Measurements from ENCODE around the gene CHI3L2.

The CHI3L2 gene

GRCh38 chr1:111271464-111271801 is 43.9 kb downstream of the CHI3L2 start:
- TF ChIP-seq TAF1 (IDR thresholded peaks at IDR 0.05; ENCODE audit: borderline replicate concordance, insufficient read depth, low read length) (no peak), REST (IDR thresholded peaks at IDR 0.05; ENCODE audit: insufficient read depth in 1 of 2, low read depth in 2 of 2, low read length in 2 of 2) (no peak), SIN3A (IDR thresholded peaks at IDR 0.05; ENCODE audit: borderline replicate concordance, insufficient read depth, low read length) (no peak), FOXP2 (optimal IDR thresholded peaks at IDR 0.05; ENCODE audit: borderline replicate concordance, extremely low read depth, extremely low read length, insufficient read depth) (no peak), POLR2AphosphoS5 (IDR thresholded peaks at IDR 0.05; ENCODE audit: low read depth, low read length) (no peak)

- TF ChIP-seq REST (IDR thresholded peaks at IDR 0.05; ENCODE audit: insufficient read depth in 1 of 2, low read depth in 2 of 2, low read length in 2 of 2) (no peak), SIN3A (IDR thresholded peaks at IDR 0.05; ENCODE audit: borderline replicate concordance, insufficient read depth, low read length) (no peak), POLR2AphosphoS5 (IDR thresholded peaks at IDR 0.05; ENCODE audit: low read depth, low read length) (no peak), FOXP2 (optimal IDR thresholded peaks at IDR 0.05; ENCODE audit: borderline replicate concordance, extremely low read depth, extremely low read length, insufficient read depth) (no peak), TAF1 (IDR thresholded peaks at IDR 0.05; ENCODE audit: borderline replicate concordance, insufficient read depth, low read length) (no peak)
These were observed 44.6 kb downstream of the CHI3L2 start for GRCh38 chr1:111272081-111272480.

GRCh38 chr1:111274653-111275052 is 47.1 kb downstream of the CHI3L2 start:
- no peak for TF ChIP-seq SIN3A (IDR thresholded peaks at IDR 0.05; ENCODE audit: borderline replicate concordance, insufficient read depth, low read length)
- no peak for TF ChIP-seq REST (IDR thresholded peaks at IDR 0.05; ENCODE audit: insufficient read depth in 1 of 2, low read depth in 2 of 2, low read length in 2 of 2)
- TF ChIP-seq FOXP2 (optimal IDR thresholded peaks at IDR 0.05; ENCODE audit: borderline replicate concordance, extremely low read depth, extremely low read length, insufficient read depth): no peak
- no peak for TF ChIP-seq TAF1 (IDR thresholded peaks at IDR 0.05; ENCODE audit: borderline replicate concordance, insufficient read depth, low read length)
- TF ChIP-seq POLR2AphosphoS5 (IDR thresholded peaks at IDR 0.05; ENCODE audit: low read depth, low read length): no peak

- TF ChIP-seq SIN3A (IDR thresholded peaks at IDR 0.05; ENCODE audit: borderline replicate concordance, insufficient read depth, low read length) (no peak), POLR2AphosphoS5 (IDR thresholded peaks at IDR 0.05; ENCODE audit: low read depth, low read length) (no peak)
These were observed 47.6 kb downstream of the CHI3L2 start for GRCh38 chr1:111275079-111275478.

- TF ChIP-seq REST (IDR thresholded peaks at IDR 0.05; ENCODE audit: insufficient read depth in 1 of 2, low read depth in 2 of 2, low read length in 2 of 2): no peak
- no peak for TF ChIP-seq FOXP2 (optimal IDR thresholded peaks at IDR 0.05; ENCODE audit: borderline replicate concordance, extremely low read depth, extremely low read length, insufficient read depth)
- no peak for TF ChIP-seq SIN3A (IDR thresholded peaks at IDR 0.05; ENCODE audit: borderline replicate concordance, insufficient read depth, low read length)
- TF ChIP-seq TAF1 (IDR thresholded peaks at IDR 0.05; ENCODE audit: borderline replicate concordance, insufficient read depth, low read length): no peak
These were observed 48.4 kb downstream of the CHI3L2 start for GRCh38 chr1:111275780-111276433.
